Measurements from ENCODE around the gene CNTRL. TPM values are rescaled to one million over a fixed set of nuclear protein-coding genes. Genes with fewer than 3 reads are reported as not detected.

The CNTRL gene
- total and polyA plus RNA-seq, 2 of the 8 experiments (the other 6 are each of a cell fraction or from before 2014, with no cell fraction given) = 5.1 to 13.9 TPM

DNA sequence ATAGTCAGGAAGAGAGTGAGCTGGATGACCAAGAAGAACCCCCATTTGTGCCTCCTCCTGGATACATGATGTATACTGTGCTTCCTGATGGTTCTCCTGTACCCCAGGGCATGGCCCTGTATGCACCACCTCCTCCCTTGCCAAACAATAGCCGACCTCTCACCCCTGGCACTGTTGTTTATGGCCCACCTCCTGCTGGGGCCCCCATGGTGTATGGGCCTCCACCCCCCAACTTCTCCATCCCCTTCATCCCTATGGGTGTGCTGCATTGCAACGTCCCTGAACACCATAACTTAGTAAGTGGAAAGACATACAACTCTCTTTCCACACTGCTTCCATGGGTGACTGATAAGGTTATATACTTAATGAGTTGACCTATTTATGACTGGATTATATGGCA is 75.4 kb downstream of the CNTRL start:
- H3K14ac ChIP-seq (ENCODE audit: insufficient read length) = no peak overlapping the region
- no peak overlapping the region for H2BK15ac ChIP-seq (ENCODE audit: low read length)
- H2BK120ac ChIP-seq (replicated peaks; ENCODE audit: low read depth, low read length) = no peak overlapping the region
- H3K9ac ChIP-seq (replicated peaks in 1 of 4; ENCODE audit: extremely low read depth in 1 of 4, low read depth in 3 of 4, low read length in 3 of 4) = no peak overlapping the region
- no peak overlapping the region for H4K5ac ChIP-seq (ENCODE audit: insufficient read length, low read depth, low read length)
- no peak overlapping the region for H3K23ac ChIP-seq (ENCODE audit: insufficient read length)
- H4K20me1 ChIP-seq (replicated peaks in 1 of 2; ENCODE audit: control insufficient read depth in 1 of 2, insufficient read depth in 2 of 2, low read length in 2 of 2) = no peaks in the 10 kb centered on the region
- H3K27me3 ChIP-seq (replicated peaks in 1 of 4; ENCODE audit: control insufficient read depth in 3 of 4, extremely low read depth in 1 of 4, insufficient read depth in 3 of 4, low read length in 3 of 4) = no peaks in the 10 kb centered on the region
- H3K18ac ChIP-seq (ENCODE audit: extremely low read depth, low read length) = no peak overlapping the region
- peaks cover 0 to 2% (median 0%) of the 10 kb centered on the region in 4 experiments; a peak in 4 of 8 replicates for H3K36me3 ChIP-seq (ENCODE audit: control insufficient read depth in 2 of 4, insufficient read depth in 4 of 4, low read length in 3 of 4)
- no peaks in the 10 kb centered on the region for H3K79me2 ChIP-seq (ENCODE audit: control insufficient read depth in 1 of 2, insufficient read depth in 2 of 2, low read length in 2 of 2)
- H3K56ac ChIP-seq (replicated peaks; ENCODE audit: insufficient read length, low read depth, low read length) = no peak overlapping the region
- FAIRE-seq = no peak
- ChIA-PET POLR2A (ENCODE audit: partially characterized antibody) (interaction anchor here (0.7 kb wide), 1 partner anchor 71 kb away, joined by 3 read pairs; no protein-coding TSS in a partner anchor), CTCF (ENCODE audit: partially characterized antibody) (interaction anchor here (1.5 kb wide), 1 partner anchor 19 kb away, joined by 4 read pairs; no protein-coding TSS in a partner anchor)
- no peak overlapping the region for H2AK5ac ChIP-seq (ENCODE audit: low read depth, low read length)
- no peak overlapping the region for H3K4me2 ChIP-seq (ENCODE audit: insufficient read depth in 1 of 2, low read depth in 2 of 2, low read length in 2 of 2)
- no peak overlapping the region for H3K27ac ChIP-seq (ENCODE audit: low read depth, low read length)
- H3K23me2 ChIP-seq (ENCODE audit: low read depth, low read length) = no peaks in the 10 kb centered on the region
- no peak overlapping the region for H2BK5ac ChIP-seq (ENCODE audit: low read depth, low read length)
- H2BK20ac ChIP-seq (ENCODE audit: low read length) = no peak overlapping the region
- no peaks in the 10 kb centered on the region for H3K79me1 ChIP-seq (ENCODE audit: low read depth, low read length)
- no peak overlapping the region for H2BK12ac ChIP-seq (ENCODE audit: low read depth, low read length)
- peak overlapping the region; percentile 40; the same call in 1 of the 2 replicates for H4K8ac ChIP-seq (ENCODE audit: extremely low read depth, insufficient read depth, low read length)
- H3K4me3 ChIP-seq (ENCODE audit: extremely low read depth in 1 of 4, insufficient read depth in 2 of 4, low read depth in 3 of 4, low read length in 4 of 4) = no peak overlapping the region
- no peak overlapping the region for H3K4ac ChIP-seq (replicated peaks; ENCODE audit: insufficient read length, low read depth, low read length)
- no peaks in the 10 kb centered on the region for H3K9me3 ChIP-seq (ENCODE audit: insufficient read depth in 2 of 2, low read depth in 1 of 2, low read length in 1 of 2)
- H2AFZ ChIP-seq (ENCODE audit: low read length) = no peak overlapping the region
- no peak overlapping the region for H4K91ac ChIP-seq (replicated peaks; ENCODE audit: insufficient read length, low read length)
- H3K4me1 ChIP-seq (replicated peaks in 1 of 4; ENCODE audit: control insufficient read depth in 3 of 4, insufficient read depth in 4 of 4, low read length in 3 of 4) = peaks cover 0 to 3% (median under 1%) of the 10 kb centered on the region in 4 experiments; a peak in 2 of 7 replicates
- WGBS, 2 experiments (ENCODE audit: extremely low coverage in 1 of 2, insufficient coverage in 1 of 2, insufficient read length in 1 of 2, insufficient replicate concordance in 2 of 2, low coverage in 1 of 2, low lambda C conversion rate in 2 of 2, missing lambda C conversion rate in 1 of 2) = 76% methylated on average over 2 of the region's 2 CpGs; no CpG with 5 or more reads in 1 of the 2 experiments
- DNase-seq (ENCODE audit: low read depth in 1 of 2, low spot score in 2 of 2) = no peak
- TF ChIP-seq NRF1 (IDR thresholded peaks at IDR 0.05; ENCODE audit: low read depth, low read length) (no peak), ASH2L (IDR thresholded peaks at IDR 0.05; ENCODE audit: low read length) (no peak), RFX5 (IDR thresholded peaks at IDR 0.05; ENCODE audit: borderline replicate concordance, low read depth, low read length) (no peak), ZNF274 (IDR thresholded peaks at IDR 0.05; ENCODE audit: borderline replicate concordance, extremely low read depth, low read length) (no peak), TCF12 (IDR thresholded peaks at IDR 0.05; ENCODE audit: low read depth, low read length) (no peak), RAD21 (IDR thresholded peaks at IDR 0.05 in 1 of 2, conservative IDR thresholded peaks at IDR 0.05 in 1 of 2; ENCODE audit: low read depth in 2 of 2, low read length in 2 of 2) (no peak), BRCA1 (IDR thresholded peaks at IDR 0.05; ENCODE audit: low read depth, low read length) (no peak), SIX5 (IDR thresholded peaks at IDR 0.05; ENCODE audit: low read depth, low read length) (no peak), NANOG (IDR thresholded peaks at IDR 0.05; ENCODE audit: insufficient read depth, low read depth, low read length, poor library complexity, severe bottlenecking) (no peak), TEAD4 (IDR thresholded peaks at IDR 0.05; ENCODE audit: low read depth, low read length) (no peak), TAF7 (optimal IDR thresholded peaks at IDR 0.05; ENCODE audit: borderline replicate concordance, low read depth, low read length) (no peak), SIN3A (conservative IDR thresholded peaks at IDR 0.05 in 1 of 2, IDR thresholded peaks at IDR 0.05 in 1 of 2; ENCODE audit: low read depth in 1 of 2, low read length in 2 of 2) (no peak), BACH1 (IDR thresholded peaks at IDR 0.05; ENCODE audit: low read length) (no peak)
- TF ChIP-seq, protein P1, sequence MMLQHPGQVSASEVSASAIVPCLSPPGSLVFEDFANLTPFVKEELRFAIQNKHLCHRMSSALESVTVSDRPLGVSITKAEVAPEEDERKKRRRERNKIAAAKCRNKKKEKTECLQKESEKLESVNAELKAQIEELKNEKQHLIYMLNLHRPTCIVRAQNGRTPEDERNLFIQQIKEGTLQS (IDR thresholded peaks at IDR 0.05; ENCODE audit: insufficient read depth, low read depth, low read length) = no peak
